ENCODE measurements around the gene TSPAN11. TPM values are rescaled to one million over a fixed set of nuclear protein-coding genes. Genes with fewer than 3 reads are reported as not detected.

TSPAN11 gene
- total RNA-seq, 1 experiment from 2014 or later: not detected

Other genes starting within 250 kb of the TSPAN11 start
- 6.6 and 11.3 TPM in 2 replicates for gene IPO8, start 230.9 kb upstream of the TSPAN11 start, total RNA-seq (2014; rRNA removed; shearing (Covaris generic); ENCODE audit: low replicate concordance)
- 3.8 and 6.2 TPM in 2 replicates for gene CAPRIN2, start 171.8 kb upstream of the TSPAN11 start, total RNA-seq (2014; rRNA removed; shearing (Covaris generic); ENCODE audit: low replicate concordance)
- 33.7 and 48.8 TPM in 2 replicates for gene DDX11, start 147.1 kb downstream of the TSPAN11 start, total RNA-seq (2014; rRNA removed; shearing (Covaris generic); ENCODE audit: low replicate concordance)